NCI-H345 (cell line): ENCODE results near the gene COL5A3.

ENCODE experiments used
- DNase-seq: peaks from one replicate; lab custom pipeline; 2025; lab: John Stamatoyannopoulos, UW

COL5A3 gene

DNA sequence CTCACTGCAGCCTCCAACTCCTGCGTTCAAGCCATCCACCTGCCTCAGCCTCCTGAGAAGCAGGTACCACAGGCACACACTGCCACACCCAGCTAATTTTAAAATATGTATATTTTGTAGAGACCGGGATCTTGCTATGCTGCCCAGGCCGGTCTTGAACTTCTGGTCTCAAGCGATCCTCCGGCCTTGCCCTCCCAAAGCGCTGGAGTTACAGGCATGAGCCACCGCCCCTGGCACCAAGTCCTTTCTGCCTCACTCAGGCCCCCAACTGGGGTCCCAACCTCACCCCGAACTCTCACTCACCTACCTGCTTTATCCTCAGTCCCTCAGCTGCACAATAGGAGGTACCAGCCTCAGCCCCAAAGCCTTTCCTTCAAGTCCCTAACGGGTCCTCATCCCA lies 635 bp upstream of the COL5A3 start:
- no peak for DNase-seq

DNA sequence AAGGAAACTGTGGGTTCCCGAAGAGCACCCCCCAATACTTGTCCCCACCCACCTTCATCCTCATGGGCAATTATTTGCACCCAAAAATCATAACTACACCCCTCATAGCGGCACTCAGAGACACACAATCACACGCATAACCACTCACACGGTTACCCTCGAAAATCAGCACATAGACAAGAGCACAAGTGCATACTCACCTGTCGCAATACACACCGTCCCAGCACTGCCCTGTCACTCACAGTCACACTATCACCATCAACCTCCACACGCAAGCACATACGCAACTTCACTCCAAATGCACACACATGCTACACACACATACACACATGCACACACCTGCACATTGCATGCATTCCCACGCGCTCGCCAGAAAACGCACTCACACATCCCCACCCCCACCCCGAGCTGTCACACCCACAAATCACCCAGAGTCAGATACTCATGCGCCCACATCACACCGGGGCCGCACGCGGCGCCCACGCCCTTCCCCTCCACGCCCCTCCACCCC lies 535 bp downstream of the COL5A3 start:
- DNase-seq, result no peak

DNA sequence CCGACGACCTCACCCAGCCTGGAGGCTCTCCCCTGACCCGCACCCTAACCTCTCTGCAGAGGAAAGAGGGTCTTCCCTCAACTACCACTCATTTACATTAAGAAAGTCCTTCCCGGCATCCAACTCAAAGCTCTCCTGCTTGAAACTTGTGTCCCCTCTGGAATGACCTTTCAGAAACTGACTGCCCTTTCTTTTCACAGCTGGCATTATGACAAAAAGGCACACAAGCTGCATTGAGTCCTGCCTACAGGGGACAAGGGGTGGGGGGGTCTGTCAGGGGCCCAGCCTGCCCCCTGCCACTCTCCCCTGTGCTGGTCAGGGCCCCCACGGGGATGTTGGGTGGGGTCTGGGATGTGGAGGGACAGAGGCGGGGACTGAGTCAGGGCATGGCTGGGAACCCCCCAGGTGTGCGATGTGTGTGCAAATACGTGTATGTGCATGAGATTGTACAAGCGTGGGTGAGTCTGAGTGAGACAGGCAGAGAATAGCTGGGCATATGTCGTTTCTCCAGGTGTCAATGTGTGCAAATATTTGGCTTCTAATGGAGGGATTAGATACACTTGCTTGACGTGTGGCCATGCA lies 2.0 kb downstream of the COL5A3 start:
- DNase-seq, result no peak

- DNase-seq, result no peak
Measured at GRCh38 chr19:10007371-10008183, 2.7 kb downstream of the COL5A3 start.

GRCh38 chr19:10006752-10007323 lies 3.5 kb downstream of the COL5A3 start:
- DNase-seq, result no peak

GRCh38 chr19:10006335-10006708 lies 4.0 kb downstream of the COL5A3 start:
- no peak for DNase-seq

DNA sequence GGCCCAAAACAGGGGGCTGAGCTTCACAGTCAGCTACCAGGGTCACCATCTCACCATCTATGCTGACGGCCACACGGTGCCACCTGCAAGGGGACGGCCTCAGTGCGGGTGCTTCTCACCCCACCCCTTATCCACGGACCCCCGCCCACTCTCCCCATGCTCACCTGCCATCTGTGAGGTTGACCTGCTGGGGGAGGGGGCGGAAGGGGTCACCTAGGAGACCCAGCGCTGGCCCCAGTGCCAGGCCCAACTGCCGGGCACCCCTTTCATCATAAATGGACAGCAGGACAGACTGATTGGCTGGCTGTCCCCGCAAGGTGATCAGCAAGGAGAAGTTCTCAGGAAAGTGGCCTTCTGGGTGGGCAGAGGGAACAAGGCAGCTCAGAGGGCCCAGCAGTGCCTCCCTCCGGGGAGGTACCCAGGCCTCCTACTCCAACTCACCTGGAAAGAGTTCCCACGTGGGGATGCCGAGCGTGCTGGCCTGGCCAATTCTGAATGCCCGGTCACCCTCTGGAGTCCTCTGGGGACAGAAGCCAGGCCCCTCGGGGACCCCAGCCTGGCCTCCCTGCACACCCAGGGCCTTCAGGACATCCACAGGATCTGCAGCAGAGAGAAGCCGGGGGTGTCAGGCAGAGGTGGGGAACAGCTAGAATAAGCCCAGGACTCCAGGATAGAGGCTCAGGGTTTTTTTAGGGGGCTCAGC lies 4.5 kb downstream of the COL5A3 start:
- no peak for DNase-seq

DNA sequence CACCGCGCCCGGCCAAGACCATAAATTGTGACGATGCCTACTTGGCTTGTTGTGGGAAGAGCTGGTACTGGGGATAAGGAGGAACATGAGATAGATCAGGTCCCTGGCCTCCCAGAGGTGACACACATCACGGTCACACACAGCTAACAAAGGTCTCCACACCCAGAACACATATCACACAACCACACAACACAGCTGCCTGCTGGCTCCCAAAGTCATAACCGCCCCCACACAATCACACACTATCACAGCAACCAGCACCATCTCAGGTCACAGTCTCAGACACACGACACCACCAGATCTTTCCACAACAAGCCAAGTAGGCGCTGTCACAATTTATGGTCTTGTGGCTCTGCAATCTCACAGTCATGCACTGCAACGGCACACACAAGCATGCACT lies 5.7 kb downstream of the COL5A3 start:
- DNase-seq, result no peak

GRCh38 chr19:10003271-10003670 lies 7.0 kb downstream of the COL5A3 start:
- DNase-seq, result no peak

- DNase-seq, result no peak
Measured at GRCh38 chr19:10001899-10002298, 8.4 kb downstream of the COL5A3 start.

GRCh38 chr19:10000171-10000826 lies 10.0 kb downstream of the COL5A3 start:
- DNase-seq, result peak; percentile 52

DNA sequence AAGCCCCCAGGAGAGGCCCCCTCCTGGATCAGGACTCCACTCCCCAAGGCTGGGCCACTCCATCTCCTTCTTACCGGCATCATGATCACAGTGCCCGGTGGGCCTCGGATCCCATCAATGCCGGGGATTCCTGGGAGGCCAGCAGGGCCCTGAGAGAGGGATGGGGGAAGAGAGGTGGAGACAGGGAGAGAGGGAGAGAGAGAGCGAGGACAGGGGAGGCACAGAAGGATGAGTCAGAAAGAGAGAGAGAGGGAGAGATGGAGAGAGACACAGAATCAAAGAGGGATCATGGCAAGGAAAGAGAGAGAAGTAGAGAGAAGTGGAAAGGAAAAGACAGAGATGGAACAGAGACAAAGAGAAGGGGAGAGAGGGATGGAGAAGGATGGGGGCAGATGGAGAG lies 13.8 kb downstream of the COL5A3 start:
- DNase-seq, result no peak

DNA sequence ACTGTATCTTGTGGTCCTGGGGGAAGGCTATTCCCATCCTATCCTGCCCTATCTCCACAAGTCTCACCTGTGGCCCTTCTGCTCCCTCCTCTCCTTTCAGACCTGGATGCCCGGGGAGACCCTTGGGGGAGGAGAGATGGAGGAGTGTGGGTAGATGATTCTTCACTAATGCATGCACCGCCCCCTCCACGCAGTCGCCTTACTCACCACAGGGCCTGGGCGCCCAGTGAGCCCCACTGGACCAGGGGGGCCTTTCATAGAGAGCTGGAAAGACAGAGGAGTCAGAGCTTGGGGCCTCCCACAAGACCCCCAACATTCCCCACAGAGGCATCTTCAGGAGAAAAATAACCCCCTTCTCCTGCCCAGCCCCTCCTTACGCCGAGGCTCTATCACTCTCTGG lies 14.3 kb downstream of the COL5A3 start:
- DNase-seq, result no peak

DNA sequence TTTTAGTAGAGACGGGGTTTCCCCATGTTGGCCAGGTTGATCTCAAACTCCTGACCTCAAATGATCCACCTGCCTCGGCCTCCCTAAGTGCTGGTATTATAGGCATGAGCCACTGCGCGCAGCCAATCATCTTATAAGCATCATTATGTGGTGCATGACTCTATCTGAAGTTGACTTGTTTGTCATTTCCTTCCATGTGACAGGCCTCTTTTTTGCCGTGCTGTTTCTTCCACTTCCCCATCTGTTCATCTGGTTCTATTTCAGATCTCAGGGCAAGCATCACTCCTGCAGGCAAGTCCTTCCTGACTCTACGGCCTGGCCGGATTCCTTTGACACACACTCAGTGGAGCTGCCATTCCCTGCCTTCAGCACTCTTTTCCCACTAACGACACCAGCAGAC lies 15.2 kb downstream of the COL5A3 start:
- DNase-seq, result no peak

- no peak for DNase-seq
Measured at GRCh38 chr19:9991425-9992191, 18.7 kb downstream of the COL5A3 start.

DNA sequence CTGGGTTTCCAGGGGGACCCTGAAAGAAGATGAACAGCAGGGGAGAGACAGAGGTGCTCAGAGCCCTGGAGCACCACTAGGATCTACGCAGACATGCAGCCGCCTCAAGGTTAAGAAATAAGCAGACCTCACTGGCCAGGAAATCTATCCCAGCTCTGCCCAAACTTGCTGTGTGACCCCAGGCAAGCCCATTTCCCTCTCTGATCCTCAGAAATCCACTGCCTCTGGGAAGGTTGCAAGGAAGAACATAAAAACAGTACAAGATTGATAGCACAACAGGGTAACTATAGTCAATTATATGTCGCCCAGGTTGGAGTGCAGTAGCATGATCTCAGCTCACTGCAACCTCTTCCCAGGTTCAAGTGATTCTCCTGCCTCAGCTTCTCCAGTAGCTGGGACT lies 20.8 kb downstream of the COL5A3 start:
- no peak for DNase-seq

DNA sequence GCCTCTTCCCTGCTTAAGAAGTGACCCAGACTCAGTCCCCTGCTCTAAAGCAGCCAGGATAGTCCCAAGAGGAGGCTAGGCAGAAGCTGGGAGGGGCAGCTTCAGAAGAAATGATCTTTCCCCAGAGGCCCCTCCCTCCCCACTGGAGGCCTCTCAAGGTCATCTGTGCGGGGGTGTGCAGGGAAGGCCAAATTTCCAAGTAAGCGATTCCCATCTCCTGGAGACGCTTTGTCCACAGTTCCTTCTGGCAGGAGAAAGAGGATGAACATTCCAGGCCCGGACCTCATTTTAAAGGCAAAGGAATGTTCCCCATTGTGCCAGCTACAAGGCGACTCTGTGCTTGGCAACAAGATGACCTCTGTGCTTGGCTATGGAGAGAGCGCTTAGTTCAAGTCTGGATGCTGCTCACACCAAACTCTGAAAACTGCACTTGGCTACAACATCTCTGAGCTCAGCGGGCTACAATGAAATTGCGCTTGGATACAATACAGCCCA lies 23.5 kb downstream of the COL5A3 start:
- no peak for DNase-seq

GRCh38 chr19:9981406-9982260 lies 28.7 kb downstream of the COL5A3 start:
- DNase-seq, result no peak

DNA sequence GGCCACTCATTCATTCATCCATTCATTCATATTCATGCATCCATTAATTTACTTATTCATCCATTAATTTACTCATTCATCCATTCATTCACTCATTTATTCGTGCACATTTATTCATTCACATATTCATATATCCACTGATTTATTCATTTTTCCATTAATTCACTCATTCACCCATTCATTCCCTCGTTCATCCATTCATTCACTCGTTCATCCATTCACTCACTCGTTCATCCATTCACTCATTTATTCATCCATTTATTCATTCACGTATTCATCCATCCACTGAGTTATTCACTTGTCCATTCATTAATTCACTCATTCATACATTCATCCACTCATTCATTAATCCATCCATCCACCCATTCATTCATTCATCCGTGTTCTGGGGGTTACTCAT lies 38.2 kb downstream of the COL5A3 start:
- no peak for DNase-seq

GRCh38 chr19:9971166-9971897 lies 39.0 kb downstream of the COL5A3 start:
- no peak for DNase-seq
